HG02852 (cell line): ENCODE data around the gene SLC39A13.
A peak's percentile ranks its signal among the peaks of the same experiment; 100 is the strongest.

Experiments
- ATAC-seq: cut with Tn5 transposase; IDR thresholded peaks from one replicate; pipeline ENCODE4 v1.9.1; 2021; ENCODE audit warnings: mild to moderate bottlenecking, moderate library complexity; ENCODE audit not compliant: unreplicated experiment

SLC39A13 gene

DNA sequence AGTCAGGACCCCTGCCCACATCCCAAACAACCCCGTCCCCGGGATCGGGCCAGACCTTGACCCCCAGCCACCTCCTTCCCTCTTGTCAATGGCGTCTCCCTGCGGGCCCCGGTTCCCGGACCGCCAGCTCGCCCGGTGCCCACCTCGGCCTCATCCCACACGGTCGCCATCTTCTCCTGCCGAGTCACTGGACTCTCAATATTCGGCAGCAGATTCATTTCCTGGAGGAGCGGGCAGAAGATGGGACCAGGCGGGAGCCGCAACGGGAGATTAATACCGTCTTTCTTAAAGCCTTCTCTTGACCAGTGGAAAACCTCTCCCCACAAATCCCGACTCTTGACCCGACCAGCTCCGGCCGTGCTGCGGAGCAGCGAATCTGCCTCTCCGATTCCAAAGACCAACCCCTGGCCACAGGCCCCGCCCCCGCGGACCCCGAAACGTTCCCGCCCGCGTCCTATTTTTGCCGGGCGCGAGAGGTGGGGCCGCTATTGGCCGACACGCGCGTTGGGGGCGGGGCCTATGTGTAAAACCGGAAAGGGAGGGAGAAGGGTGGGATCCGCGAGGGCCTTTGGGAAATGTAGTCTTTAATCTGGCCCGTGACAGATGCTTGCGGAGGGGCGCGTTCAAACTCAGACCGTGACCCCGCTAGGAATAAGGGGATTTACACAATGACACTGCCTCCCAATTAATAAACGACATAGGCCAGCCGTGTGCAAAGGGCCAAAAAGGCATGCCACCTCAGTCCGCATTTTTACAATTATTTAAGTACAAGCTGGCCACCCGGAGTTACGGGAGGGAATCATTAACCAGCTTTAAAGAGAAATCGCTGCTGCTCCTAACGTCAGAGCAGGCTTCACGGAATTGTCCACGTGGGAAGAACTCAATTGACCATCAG lies 17.9 kb downstream of the SLC39A13 start, which contains the start of gene PSMC3:
PSMC3 (minus strand) TSS at position 378 of the 895 bp plus-strand sequence; CDS start at position 218, 160 bp downstream.
- ATAC-seq: peak; percentile 89

DNA sequence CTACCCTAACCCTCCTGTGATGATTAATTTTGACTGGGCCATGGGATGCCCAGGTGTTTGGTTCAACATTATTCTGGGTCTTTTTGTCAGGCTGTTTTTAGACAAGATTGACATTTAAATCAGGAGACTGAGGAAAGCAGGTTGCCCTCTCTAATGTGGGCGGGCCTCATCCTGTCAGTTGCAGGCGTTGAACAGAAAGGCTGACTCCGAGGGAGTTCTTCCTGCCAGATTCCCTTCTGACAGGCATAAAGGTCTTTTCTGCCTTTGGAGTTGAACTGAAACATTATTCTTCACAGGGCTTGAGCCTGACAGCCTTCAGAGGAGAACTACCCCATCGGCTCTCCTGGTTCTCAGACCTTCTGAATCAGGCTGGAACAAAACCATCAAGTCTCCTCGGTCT lies 22.1 kb downstream of the SLC39A13 start:
- ATAC-seq: no peak

DNA sequence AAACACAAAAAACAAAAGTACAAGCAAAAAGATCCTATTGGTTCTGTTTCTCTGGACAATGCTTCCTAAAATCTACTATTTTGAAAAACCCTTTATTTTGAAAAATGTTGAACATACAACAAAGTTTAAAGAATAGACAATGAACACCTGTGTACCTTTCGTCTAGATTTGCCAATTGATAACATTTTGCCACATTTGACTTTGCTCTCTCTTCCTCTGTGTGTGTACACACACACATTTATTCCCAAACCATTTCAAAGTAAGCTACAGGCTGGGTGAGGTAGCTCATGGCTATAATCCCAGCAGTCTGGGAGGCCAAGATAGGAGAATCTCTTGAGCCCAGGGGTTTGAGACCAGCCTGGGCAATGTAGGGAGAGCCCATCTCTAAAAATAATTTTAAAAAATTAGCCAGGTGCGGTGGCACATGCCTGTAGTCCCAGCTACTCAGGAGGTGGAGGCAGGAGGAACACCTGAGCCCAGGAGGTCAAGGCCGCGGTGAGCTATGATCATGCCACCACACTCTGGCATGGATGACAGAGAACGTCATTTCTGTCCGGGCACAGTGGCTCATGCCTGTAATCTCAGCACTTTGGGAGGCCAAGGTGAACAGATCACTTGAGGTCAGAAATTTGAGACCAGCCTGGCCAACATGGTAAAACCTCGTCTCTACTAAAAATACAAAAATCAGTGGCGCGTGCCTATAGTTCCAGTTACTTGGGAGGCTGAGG lies 23.1 kb downstream of the SLC39A13 start:
- no peak for ATAC-seq

DNA sequence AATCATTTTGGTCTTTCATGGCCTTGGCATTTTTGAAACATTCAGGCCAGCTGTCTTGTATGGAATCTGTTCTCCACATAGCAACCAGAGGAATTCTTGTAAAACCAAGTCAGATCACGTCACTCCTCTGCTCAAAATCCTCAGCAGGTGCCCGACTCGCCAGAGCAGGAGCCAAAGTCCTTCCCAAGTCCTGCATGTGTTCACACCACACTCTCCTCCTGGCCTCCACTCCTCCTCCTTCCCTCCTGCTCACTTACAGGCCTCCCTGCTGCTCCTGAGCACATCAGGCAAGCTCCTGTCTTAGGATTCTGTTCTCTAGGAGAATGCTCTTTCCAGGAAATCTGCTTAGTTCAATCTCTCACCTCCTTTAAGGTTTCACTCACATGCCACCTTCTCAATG lies 24.8 kb downstream of the SLC39A13 start:
- no peak for ATAC-seq

DNA sequence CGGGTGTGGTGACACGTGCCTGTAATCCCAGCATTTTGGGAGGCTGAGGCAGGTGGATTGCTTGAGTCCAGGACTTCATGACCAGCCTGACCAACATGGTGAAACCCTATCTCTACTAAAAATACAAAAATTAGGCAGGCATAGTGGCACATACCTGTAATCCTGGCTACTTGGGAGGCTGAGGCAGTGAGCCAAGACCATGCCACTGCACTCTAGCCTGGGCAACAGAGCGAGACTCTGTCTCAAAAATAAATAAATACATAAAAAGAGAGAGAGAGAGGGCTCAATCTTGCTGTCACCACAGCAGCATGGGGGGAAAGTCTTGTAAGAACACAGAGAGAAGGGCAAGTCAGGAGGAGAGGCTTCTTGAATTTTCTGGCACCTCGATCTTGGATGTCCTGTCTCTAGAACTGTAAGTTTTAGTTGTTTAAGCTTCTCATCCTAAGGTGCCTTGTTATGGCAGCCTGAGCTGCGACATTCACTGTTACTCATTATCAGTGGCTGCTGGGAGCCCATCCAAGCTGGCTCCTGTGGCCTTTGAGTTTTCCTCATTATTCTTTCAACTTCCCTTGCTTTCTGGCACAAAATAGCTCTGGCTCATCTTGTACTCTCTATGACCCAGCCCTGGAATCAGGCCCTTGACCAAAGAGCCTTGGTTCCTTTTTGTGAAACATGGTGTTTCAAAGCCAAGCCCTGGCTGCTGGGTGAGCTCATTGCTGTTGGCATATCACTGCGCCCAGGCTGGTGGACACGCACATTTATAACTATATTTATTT lies 25.8 kb downstream of the SLC39A13 start:
- ATAC-seq: no peak

DNA sequence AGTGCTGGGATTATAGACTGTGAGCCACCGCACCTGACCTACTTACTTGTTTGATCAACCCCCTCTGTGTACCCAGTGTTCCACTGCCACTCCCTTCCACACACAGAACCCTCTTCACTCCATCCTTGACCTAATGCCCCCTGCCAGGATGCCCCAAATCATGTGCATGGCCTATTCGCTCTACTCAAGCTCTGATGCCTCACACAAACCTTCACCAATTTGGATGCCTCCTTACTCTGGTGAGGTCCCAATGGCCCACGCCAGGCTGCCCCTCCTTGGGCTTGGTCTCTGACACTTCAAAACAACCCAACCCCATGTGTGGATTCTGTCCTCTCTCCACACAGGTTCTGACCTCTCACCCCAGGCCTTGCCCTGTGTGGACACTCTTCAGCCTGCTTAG lies 27.3 kb downstream of the SLC39A13 start:
- ATAC-seq: no peak

DNA sequence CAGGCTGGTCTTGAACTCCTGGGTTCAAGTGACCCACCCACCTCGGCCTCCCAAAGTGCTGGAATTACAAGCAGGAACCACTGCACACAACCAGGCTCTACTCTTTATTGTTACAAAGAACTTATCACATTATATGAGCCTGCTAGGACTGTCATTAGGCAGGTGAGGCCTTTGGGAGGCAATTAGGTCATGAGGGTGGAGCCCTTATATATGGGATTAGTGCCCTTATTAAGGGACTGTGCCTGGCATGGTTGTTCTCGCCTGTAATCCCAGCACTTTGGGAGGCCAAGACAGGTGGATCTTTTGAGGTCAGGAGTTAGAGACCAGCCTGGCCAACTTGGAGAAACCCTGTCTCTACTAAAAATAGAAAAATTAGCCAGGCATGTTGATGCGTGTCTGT lies 28.3 kb downstream of the SLC39A13 start:
- no peak for ATAC-seq

DNA sequence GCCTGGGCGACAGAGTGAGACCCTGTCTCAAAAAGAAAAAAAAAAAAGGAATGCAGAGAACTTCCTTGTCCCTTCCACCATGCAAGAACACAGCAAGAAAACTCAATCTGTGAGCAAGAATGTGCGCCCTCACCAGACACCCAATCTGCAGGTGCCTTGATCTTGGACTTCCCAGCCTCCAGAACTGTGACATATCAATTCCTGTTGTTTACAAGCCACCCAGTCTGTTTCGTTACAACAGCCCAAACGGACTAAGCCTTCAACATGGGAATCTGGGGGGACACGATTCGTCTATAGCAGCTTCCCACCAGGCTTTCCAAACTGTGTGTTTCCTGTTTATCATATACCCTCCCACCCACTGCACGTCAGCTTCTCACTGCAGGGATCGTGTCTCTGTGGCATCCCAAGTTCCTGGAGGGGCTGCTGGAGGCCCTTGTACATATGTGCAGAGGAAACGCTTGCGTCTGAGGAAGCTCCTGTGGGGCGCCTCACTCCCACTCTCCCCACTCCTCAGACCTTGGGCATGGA lies 28.9 kb downstream of the SLC39A13 start:
- no peak for ATAC-seq

DNA sequence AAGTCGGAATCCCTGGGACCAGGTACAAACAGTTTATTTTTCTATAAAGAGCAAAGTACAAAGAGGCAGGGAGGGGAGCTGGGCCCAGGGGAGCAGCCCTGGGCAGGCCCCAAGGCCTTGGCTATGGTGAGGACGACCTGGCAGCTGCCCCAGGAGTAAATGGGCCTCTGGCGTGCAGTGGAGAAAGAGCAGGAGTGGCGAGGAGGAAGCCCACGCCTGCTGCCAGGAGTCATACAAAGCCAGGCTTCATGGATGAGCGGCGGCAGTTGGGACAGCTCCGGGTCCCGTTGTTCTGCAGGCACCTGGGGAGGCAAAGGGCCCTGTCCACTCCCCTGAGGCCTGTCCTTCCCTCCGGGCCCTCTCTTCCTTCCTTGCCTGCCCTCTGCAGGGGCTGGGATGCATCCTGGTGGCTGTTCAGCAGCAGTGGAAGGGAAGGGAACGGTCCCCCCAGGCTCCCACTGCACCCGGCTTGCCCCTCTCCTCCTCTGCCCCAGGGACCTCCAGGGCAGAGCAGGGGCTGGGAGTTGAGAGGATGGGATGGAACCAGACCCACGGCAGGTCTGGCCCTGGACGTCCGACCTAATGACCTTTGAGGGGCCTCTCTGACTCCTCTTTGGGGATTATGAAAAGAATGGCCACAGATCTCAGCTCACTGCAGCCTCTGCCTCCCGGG lies 29.5 kb downstream of the SLC39A13 start:
- no peak for ATAC-seq

DNA sequence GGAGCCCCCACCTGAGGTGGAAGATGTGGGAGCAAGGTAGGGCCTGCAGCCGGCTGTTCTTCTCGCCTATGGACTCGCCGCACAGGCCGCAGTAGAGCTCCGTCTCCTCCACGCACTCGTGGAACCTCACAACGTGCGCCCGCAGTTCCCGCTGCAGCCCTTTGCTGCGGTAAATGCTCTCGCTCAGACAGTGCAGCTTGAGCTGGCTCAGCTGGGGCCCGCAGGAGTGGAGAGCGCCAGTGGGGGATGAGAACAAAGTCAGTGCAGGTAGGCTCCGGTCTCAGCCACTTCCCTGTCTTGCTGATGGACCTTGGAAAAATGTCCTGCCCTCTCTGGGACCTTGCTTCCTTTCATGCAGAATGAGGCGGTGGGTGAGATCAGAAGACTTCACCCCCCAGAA lies 30.3 kb downstream of the SLC39A13 start:
- ATAC-seq: no peak

DNA sequence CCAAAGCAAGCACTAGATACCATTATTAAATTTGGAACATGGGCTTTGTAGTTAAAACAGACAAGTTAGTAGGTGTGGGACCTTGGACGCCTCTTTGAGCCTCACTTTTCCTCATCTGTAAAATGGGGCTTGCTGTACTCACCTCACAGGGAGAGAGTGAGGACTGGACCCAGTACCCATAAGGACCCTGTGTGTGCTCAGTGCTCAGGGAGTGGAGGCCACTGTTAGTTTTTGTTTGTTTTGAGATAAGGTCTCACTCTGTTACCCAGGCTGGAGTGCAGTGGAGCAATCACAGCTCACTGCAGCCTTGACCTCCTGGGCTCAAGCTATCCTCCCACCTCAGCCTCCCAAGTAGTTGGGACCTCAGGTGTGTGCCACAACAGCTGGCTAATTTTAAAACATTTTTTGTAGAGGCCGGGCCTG lies 31.7 kb downstream of the SLC39A13 start:
- no peak for ATAC-seq

DNA sequence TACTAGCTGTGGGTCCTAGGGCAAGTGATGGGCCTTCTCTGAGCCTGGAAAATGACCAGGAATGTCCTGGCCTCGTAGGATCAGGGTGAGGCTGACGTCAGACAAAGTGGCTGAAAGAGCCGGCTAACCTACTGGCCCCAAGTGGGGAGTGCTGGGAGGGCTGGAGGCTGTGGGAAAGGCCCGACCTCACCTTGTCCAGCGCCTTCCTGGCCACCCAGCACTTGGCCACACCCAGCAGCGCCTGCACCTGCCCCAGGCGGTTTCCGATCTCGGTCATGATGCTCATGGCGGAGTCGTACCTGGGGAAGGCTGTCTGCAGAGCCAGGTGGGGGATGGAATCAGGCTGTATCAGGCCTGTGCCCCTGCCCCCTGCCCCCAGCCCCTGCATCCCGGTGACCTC lies 33.0 kb downstream of the SLC39A13 start:
- no peak for ATAC-seq

DNA sequence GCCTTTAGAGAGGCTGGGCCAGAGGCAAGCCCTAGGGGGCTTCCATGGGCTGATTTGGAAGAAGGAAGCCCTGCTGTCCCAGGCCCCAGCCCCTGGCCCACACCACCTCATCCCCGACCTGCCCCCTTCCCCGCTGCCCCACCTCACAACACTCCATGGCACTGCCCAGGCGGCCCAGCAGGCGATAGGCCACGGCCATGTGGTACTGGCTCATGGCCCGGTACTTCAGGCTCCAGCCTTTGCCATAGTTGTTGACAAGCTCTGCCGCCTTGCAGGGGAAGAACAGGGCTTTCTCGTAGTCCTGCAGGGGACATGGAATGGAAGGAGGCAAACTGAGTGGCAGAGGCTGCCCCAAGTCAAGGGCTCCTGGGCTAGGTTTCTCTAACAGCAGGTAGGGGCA lies 34.1 kb downstream of the SLC39A13 start:
- ATAC-seq: no peak

DNA sequence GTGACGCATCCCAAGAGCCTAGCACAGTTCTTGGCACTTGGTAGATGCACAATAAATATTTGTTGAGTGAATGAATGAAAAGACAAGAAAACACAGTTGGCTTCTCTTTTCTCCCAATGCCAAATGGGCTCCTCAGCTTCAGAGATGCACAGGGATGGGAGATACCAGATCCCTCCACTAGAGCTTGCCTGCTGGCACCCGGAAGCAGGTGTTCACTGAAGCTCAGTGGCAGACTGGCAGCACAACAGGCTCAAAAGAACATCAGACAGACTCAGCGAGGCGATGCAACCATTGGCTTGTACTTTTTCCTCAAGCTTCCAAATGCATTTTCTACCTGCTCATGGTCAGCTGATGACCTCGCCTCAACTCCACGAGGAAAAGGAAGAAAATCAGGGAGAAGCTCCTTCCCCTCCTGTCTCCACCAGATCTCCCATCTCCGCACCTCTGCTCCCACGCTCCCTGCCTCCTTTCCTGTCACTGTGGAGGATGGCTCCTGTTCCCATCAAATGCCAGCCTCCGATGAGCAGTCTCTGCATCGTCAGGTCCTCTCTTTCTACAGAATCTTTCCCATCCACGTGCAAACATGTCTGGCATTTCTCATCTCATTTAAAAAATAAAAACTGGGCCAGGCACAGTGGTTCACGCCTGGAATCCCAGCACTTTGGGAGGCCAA lies 34.8 kb downstream of the SLC39A13 start:
- ATAC-seq: no peak

DNA sequence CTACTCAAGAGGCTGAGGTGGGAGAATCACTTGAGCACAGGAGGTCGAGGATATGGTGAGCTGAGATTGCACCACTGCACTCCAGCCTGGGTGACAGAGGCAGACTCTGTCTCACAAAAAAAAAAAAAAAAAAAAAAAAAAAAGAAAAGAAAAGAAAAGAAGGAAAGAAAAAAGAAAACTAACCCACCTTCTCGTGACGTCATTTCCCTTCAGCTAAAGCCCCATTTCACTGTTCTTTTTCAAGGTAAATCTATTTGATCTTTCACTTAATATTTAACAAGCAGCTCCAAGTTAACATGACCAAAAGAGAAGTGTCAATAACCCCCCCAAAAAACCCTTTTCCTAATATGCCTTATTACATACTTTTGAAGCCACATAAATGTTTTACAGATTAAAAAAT lies 35.4 kb downstream of the SLC39A13 start:
- no peak for ATAC-seq

DNA sequence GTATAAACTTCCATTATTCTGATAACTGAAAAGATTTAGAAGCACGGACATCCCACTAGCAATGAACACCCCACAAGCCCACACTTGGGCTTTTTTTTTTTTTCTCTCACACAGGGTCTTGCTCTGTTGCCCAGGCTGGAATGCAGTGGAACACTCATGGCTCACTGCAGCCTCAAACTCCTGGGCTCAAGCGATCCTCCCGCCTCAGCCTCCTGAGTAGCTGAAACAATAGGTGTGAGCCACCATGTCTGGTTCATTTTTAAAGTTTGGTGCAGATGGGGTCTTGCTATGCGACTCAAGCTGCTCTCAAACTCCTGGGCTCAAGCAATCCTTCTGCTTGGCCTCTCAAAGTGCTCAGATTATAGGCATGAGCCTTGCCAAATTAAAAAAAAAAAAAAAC lies 37.5 kb downstream of the SLC39A13 start:
- ATAC-seq: no peak

DNA sequence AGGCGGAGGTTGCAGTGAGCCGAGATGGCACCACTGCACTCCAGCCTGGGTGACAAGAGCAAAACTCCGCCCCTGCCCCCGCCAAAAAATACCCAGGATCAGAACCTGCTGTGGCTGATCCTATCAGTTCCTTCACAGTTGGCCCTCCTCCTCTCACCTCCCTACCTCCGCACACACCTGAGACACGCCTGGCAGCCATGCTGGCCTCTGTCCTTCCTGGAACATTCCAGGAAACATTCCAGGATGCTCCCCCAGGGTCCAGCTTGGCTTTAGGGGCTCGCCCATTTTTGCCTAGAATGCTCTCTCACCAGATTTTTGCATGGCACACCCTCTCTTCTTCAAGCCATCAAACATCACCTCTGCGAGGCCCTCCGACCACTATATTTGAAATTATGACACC lies 38.4 kb downstream of the SLC39A13 start:
- no peak for ATAC-seq

DNA sequence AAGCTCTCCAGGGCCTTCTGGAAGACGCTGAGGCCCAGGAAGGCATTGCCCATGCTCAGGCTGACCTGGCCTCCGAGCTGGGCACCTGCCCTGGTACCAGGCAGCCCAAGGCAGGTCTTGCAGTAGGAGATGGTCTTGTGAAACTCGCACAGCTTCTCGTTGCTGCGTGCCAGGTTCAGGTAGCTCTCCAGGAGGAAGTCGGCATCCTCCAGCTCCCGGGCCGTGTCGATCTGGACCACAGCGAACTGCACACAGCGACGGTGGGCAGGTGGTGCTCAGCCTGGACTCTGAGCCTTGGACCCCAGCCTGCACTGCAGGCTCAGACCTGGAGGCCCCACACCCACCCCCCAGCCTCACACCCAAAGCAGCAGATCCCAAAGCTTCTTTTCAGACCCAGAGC lies 39.5 kb downstream of the SLC39A13 start:
- ATAC-seq: no peak

DNA sequence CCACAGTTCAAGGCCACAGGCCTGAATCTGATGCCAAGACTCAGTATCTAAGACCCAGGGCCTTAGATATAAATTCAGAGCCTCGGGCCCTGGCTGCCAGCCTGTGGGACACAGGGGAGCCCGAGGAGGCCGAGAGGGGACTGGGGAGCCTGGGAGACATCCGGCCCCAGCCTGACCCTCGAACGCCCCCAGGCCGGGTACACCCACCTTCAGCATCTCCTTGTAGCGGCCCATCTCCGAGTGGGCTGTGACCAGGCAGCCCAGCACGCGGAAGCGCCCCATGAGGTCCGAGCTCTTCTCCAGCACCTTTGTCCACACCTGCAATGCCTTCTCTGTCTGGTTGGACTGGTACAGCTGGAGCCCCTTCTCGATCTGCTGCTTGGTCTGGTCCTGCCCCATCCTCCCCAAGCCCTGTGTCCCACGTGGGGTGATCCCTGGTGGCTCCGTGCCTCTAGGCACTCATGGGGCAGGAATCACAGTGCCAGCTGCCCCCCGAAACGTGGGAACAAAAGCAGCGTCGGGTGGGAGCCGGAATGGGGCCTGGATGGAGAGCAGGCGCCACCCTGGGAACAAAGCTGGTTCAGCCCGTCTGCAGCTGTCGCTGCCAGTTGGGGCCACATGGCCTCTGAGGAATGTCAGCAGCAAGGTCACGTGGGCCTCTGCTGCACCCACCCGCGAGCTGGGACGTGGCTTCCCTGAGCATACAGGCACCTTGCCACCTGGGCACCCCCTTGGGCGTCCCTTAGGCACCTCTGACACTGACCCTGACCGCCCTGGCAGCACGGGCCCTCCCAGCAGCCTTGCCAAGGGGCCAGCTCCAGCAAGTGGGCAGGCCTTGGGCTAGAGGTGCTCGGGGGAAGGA lies 40.4 kb downstream of the SLC39A13 start, which contains the start of gene RAPSN:
RAPSN (minus strand) TSS at position 571 of the 862 bp plus-strand sequence; CDS start at position 399, 172 bp downstream.
- no peak for ATAC-seq
